NCI-H2107 treated with DMSO at 0.1 percent for 48 hours (cell line): ENCODE data around the gene PPM1H.

Source experiments
- DNase-seq: peaks from one replicate; lab custom pipeline; 2025; ENCODE audit not compliant: unreplicated experiment; lab: John Stamatoyannopoulos, UW

PPM1H gene

DNA sequence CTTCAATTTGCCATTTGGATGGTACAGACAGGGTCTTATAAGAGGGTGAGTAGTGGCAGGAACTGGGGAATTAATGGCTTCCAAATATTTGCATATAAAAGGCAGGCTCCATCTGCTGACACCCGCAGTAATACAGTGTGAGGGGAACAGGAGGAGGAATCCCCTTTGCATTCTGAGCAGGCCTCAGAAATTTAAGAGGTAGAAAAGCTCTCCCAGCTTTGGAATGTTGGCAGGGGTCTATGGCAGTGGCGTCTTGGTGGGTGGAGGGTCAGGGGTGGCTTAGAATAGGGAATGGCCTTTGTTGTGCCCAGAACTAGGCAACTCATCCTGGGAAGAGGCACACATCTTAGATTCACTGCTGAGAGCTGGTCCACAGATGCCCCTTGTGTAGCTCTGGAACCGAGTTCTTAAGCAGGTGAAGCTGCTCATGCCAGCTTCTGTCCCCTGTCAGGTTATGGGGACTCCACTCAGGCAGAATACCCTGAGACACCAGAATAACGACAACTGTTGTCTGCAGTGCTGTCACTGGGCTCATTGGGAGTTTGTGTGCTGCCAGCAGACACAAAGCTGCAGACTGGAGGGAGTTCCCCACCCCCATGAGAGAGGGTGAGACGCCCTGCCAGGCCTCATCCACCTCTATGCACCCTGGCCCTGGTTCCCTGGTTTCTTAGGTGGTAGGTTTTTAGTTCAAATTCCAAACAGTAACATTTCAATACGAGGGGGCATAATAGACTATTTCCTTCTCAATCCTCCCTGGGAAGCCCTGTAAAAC, 278.2 kb downstream of the PPM1H start:
- DNase-seq: no peak

DNA sequence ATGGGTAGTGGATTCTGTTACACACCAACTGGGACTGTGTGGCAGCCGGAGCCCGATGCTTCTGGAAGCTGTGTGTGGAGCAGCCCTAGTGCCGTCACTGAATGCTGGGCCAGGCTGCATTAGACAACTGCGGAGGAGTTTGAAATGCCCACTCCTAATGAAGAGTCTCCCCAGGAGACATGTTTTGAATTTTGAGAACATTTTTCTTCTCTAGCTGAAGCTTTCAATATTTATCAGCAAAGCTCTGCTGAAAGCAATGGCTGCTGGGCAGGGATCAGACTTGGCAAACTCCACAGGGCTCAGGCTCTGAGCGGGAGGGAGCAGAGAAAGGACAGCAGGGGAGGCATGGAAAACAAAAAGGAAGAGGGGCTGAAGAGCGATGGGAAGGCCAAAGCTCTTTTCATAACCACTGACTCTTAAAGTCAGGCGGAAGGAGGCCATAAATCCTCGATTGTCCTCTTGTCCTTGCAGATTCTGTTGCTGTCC, 279.2 kb downstream of the PPM1H start:
- DNase-seq: no peak

- no peak for DNase-seq
Measured at GRCh38 chr12:62654326-62655241, 280.4 kb downstream of the PPM1H start.

DNA sequence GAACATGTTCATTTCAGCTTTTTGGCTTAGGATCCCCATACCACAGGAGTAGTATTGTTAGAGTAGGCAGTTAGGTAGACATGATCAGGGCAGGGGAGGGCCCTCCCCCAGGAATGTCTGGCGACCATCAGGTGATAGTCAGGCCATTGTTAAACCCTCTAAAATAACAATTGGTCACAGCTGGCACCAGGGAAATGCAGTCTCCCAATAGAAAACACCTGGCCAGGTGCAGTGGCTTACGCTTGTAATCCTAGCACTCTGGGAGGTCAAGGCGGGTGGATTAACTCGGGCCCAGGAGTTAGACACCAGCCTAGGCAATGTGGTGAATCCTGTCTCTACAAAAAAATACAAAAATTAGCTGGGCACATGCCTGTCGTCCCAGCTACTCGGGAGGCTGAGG, 281.2 kb downstream of the PPM1H start:
- no peak for DNase-seq

DNA sequence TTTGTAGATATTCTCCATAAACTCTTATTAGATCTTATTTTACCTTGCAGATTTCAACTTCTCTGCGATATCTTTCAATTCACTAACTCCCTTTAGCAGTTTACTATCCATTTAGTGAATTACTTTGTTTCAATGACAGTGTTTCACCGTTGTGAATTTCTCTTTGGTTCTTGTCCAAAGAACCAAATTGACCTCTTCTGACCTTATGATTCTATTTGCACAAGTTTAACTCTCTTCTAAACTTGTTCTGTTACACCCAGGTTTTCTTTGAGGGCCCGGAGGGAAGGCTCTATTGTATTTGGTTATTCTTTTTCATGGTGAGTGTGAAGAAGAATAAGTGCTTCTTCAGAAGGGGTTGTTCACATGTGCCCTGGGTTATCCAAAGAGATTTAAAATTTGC, 281.6 kb downstream of the PPM1H start:
- DNase-seq: no peak

- no peak for DNase-seq
Measured at GRCh38 chr12:62651138-62651537, 283.8 kb downstream of the PPM1H start.

GRCh38 chr12:62649412-62650138, 285.4 kb downstream of the PPM1H start:
- DNase-seq: no peak

- DNase-seq: no peak
Measured at GRCh38 chr12:62647586-62647985, 287.4 kb downstream of the PPM1H start.

DNA sequence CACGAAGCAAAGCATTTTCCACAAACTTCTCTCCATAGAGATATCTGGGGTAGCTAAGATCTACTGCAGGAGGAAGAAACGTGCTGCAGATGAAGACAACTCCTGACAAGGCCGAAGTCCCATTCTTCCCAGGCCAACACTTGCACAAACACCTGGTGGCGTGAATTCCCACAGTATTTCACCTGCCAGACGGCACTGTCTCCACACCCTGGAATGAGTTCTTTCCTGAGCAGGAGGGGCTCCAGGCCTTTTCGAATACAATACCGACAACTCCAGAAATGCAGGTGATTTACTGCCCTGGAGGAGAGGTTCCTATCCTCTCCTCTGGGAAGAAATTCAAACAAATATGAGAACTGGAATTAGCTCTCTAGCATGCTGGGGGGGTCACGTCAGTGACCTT, 288.4 kb downstream of the PPM1H start:
- no peak for DNase-seq

DNA sequence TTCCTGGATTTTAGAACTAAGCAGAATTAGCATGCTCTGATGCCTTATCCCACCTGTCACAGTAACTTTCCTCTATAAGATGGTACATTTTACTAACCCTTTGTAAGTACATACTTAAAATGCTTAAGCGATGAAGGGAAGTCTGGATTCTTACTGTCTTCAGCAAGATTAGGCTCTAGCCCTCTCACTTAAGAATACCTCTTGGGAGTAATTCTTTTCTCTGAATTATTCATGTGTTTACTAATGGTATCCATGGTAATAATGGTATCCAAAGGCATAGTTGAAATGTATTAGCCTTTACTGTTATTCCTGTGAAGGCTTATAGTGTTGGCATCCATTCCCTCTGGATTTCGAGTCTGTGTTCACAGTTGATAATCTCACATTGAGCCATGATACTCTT, 291.5 kb downstream of the PPM1H start:
- no peak for DNase-seq

DNA sequence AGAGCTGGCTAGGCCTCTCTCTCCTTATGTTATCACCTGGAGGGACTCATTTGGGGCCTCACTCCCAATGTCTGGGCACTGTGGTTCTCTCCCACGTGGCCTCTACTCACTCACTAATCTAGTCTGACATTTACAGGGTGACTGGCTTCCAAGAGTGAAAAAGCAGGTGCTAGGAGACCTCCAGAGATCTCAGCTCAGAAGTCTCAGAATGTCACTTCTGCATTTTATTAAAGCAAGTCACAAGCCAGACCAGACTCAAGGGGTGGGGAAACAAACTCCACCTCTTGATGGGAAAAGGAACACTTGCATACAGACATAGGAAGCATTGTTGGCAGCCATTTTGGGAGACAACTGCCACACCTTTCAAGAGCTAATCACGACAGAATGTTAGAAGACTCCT, 292.5 kb downstream of the PPM1H start:
- no peak for DNase-seq

GRCh38 chr12:62640910-62641448, 294.0 kb downstream of the PPM1H start:
- no peak for DNase-seq

DNA sequence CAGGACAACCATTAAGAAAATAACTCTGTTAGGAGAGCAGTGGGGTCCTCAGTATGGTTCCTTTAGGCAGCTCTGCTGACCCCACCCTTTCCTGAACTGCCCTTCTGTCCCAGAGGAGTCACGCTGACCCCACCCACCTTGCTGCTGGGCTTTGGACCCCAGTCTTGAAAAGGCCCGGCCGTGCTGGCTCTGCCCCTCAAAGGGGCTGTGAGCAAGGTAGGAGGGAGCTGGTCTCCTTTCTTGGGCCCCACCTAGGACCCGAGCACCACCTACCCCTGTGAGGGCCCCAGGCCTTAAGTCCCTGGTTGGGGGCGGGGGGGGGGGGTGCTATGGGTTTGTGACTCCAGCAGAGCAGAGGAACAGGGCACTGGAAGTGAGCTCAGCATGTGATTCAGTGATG, 297.3 kb downstream of the PPM1H start:
- DNase-seq: no peak

DNA sequence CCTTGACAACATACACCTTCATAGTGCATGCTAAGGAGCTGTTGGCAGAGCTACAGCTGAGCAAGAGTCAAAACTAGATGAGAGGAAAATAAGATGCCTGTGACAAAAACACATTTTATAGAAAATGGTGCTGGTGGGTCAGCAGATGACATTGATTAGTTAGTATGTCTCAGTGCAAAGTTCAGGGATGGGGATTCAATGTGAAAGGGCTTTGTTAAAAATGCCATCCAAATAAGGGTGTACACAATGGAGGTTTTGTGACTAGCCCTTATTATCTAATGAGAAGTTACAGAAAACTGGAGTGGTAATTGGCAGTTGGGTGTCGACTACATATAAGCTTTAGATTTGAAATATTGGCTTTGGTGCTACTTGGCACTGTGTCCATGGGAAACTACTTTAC, 299.3 kb downstream of the PPM1H start:
- DNase-seq: no peak

DNA sequence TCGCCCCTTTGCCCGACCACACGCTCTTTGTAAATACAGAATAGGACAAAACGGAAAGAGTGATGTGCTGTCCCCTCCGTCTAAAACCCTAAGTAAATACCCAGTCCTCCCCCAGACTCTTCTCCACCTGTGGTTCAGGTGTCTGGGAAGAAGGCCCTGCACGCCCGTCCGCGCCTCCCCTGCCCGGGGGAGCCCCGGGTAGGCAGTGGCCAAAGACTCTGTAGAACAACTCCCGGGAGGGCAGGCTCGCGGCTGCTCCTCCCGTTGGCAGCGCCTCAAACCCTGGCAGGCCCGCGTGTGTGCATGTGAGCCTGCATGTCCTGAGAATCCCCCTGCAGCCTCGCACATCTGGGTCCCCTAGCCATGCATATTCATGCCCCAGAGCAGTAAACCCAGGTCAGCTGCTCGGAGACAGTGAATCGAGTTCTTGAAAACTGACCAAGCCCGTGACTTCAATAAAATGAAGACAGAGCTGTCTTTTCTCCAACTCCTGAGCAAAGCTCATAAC, 302.5 kb downstream of the PPM1H start:
- no peak for DNase-seq

GRCh38 chr12:62631471-62632410, 303.2 kb downstream of the PPM1H start:
- DNase-seq: no peak

GRCh38 chr12:62629971-62630739, 304.8 kb downstream of the PPM1H start:
- DNase-seq: peak; percentile 73

- no peak for DNase-seq
Measured at GRCh38 chr12:62629413-62629812, 305.5 kb downstream of the PPM1H start.

- no peak for DNase-seq
Measured at GRCh38 chr12:62627181-62627580, 307.8 kb downstream of the PPM1H start.
